Dendritic cell treated with granulocyte-macrophage colony-stimulating factor and Interleukin-4, amounts not matched to agents 40 ng/mL and 50 ng/mL, for 4 days (primary cell): ENCODE measurements around the gene MAN2A1.

Source experiments
- H3K27ac Mint-ChIP-seq: one replicate; pipeline ENCODE4 v1.8.0; 2022; ENCODE audit warnings: mild to moderate bottlenecking, mixed read lengths
- H3K27me3 Mint-ChIP-seq: one replicate; pipeline ENCODE4 v1.8.0; 2022; ENCODE audit warnings: mild to moderate bottlenecking, mixed read lengths
- H3K36me3 Mint-ChIP-seq: one replicate; pipeline ENCODE4 v1.8.0; 2022; ENCODE audit warnings: low read depth, mixed read lengths
- H3K4me1 Mint-ChIP-seq: one replicate; pipeline ENCODE4 v1.8.0; 2022; ENCODE audit warnings: low read depth, mixed read lengths
- H3K4me3 Mint-ChIP-seq: one replicate; pipeline ENCODE4 v1.8.0; 2022; ENCODE audit warnings: mild to moderate bottlenecking, moderate library complexity, mixed read lengths
- H3K9me3 Mint-ChIP-seq: one replicate; pipeline ENCODE4 v1.8.0; 2022; ENCODE audit warnings: mixed read lengths
- intact Hi-C: fragments of 100-400 bp; cut with micrococcal nuclease; formaldehyde crosslinking; loops from one replicate; pipeline ENCODE4 v1.15.0; 2022

The MAN2A1 gene

DNA sequence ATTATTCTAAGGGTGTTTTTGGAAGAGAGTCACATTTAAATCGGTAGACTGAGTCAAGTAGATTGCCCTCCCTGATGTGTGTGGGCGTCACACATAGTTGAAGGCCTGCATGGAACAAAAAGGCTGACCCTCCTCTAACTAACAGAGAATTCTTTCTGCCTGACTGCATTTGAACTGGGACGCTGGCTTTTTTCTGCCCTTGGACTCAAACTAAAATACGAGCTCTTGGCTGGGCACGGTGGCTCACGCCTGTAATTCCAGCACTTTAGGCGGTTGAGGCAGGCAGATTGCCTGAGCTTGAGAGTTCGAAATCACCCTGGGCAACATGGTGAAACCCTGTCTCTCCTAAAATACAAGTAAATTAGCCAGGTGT is 209.4 kb downstream of the MAN2A1 start:
- Mint-ChIP-seq H3K27me3 (no peaks in the 10 kb centered on the region), H3K27ac (no peak overlapping the region), H3K36me3 (no peaks in the 10 kb centered on the region), H3K4me3 (no peak overlapping the region), H3K9me3 (no peaks in the 10 kb centered on the region), H3K4me1 (no peaks in the 10 kb centered on the region)
- intact Hi-C loops, result no loop called here

- Mint-ChIP-seq H3K27ac (no peak overlapping the region), H3K4me1 (no peaks in the 10 kb centered on the region), H3K9me3 (no peaks in the 10 kb centered on the region), H3K4me3 (no peak overlapping the region), H3K36me3 (no peaks in the 10 kb centered on the region), H3K27me3 (no peaks in the 10 kb centered on the region)
- intact Hi-C loops, result no loop called here
Measured at GRCh38 chr5:109900461-109900860, 210.7 kb downstream of the MAN2A1 start.

- no peaks in the 10 kb centered on the region for H3K36me3 Mint-ChIP-seq
- no peaks in the 10 kb centered on the region for H3K9me3 Mint-ChIP-seq
- no peaks in the 10 kb centered on the region for H3K4me1 Mint-ChIP-seq
- intact Hi-C loops, result no loop called here
- H3K27ac Mint-ChIP-seq, result no peak overlapping the region
- H3K27me3 Mint-ChIP-seq, result no peaks in the 10 kb centered on the region
- no peak overlapping the region for H3K4me3 Mint-ChIP-seq
Measured at GRCh38 chr5:109900911-109901627, 211.3 kb downstream of the MAN2A1 start.

DNA sequence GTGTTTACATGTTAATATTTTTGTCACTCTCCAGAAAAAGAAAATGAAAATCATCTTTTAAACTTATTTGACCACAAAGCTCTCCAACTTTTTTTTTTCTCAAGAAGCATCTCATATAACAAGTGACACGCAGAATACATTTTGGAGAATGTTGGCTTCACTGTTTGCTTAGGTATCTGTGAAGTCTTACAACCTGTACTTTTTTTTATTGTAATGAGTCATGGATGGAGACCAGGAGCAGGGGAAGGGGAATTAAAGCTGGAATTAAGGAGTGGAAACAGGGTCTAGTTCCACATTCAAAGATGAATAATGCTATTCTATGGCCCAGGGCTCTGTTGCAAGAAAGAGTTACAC is 211.9 kb downstream of the MAN2A1 start:
- intact Hi-C loops, result no loop called here
- H3K27ac Mint-ChIP-seq, result no peak overlapping the region
- H3K36me3 Mint-ChIP-seq, result no peaks in the 10 kb centered on the region
- no peaks in the 10 kb centered on the region for H3K27me3 Mint-ChIP-seq
- no peaks in the 10 kb centered on the region for H3K9me3 Mint-ChIP-seq
- H3K4me3 Mint-ChIP-seq, result no peak overlapping the region
- no peaks in the 10 kb centered on the region for H3K4me1 Mint-ChIP-seq

- H3K9me3 Mint-ChIP-seq, result no peaks in the 10 kb centered on the region
- no peak overlapping the region for H3K4me3 Mint-ChIP-seq
- H3K36me3 Mint-ChIP-seq, result no peaks in the 10 kb centered on the region
- intact Hi-C loops, result no loop called here
- H3K4me1 Mint-ChIP-seq, result no peaks in the 10 kb centered on the region
- H3K27ac Mint-ChIP-seq, result no peak overlapping the region
- H3K27me3 Mint-ChIP-seq, result no peaks in the 10 kb centered on the region
Measured at GRCh38 chr5:109903061-109903460, 213.3 kb downstream of the MAN2A1 start.

DNA sequence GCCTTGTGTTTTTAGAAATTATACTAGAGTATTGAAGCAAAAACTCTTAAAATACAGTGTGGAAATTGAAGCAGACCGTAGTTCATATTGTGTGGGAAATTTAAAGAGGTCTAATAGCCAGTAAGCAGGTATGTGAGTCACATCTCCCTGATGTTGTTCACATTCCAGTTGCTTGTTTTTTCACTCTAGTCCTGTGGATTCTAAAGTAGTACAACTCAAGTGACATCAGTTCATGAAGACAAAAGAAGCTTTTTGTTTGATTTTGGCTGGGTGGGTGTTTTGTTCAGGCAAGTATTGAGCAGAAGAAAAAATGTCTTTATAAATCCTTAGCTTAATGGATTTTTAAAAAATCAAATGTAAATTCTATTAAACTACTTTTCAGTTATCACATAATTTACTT is 216.2 kb downstream of the MAN2A1 start:
- Mint-ChIP-seq H3K9me3 (no peaks in the 10 kb centered on the region), H3K36me3 (no peaks in the 10 kb centered on the region), H3K4me1 (no peaks in the 10 kb centered on the region), H3K27me3 (no peaks in the 10 kb centered on the region), H3K27ac (no peak overlapping the region), H3K4me3 (no peak overlapping the region)
- intact Hi-C loops, result no loop called here

GRCh38 chr5:109907189-109907588 is 217.5 kb downstream of the MAN2A1 start:
- H3K27ac Mint-ChIP-seq, result no peak overlapping the region
- H3K36me3 Mint-ChIP-seq, result no peaks in the 10 kb centered on the region
- intact Hi-C loops, result no loop called here
- H3K4me1 Mint-ChIP-seq, result no peaks in the 10 kb centered on the region
- H3K9me3 Mint-ChIP-seq, result no peaks in the 10 kb centered on the region
- H3K27me3 Mint-ChIP-seq, result no peaks in the 10 kb centered on the region
- H3K4me3 Mint-ChIP-seq, result no peak overlapping the region

DNA sequence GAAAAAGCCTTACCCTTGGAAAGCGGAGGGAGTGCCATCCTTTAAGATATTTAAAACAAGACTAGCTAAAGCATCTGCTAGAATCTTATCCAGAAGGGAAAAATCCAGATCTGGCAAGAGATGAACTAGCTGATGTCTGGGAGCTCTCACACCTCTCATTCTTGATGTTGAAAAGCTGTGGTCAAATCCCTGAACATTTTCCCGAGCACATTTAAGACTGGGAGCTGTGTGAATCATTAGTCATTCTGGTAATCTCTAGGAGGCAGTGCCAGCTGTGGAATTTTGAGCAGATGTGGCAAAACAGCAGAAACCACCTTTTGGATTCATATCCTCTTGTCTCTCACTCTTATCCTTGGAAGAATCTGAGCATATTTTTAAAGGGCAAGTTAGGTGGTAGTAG is 218.0 kb downstream of the MAN2A1 start:
- H3K4me3 Mint-ChIP-seq, result no peak overlapping the region
- no peaks in the 10 kb centered on the region for H3K36me3 Mint-ChIP-seq
- intact Hi-C loops, result no loop called here
- H3K27ac Mint-ChIP-seq, result no peak overlapping the region
- no peaks in the 10 kb centered on the region for H3K27me3 Mint-ChIP-seq
- no peaks in the 10 kb centered on the region for H3K9me3 Mint-ChIP-seq
- no peaks in the 10 kb centered on the region for H3K4me1 Mint-ChIP-seq

DNA sequence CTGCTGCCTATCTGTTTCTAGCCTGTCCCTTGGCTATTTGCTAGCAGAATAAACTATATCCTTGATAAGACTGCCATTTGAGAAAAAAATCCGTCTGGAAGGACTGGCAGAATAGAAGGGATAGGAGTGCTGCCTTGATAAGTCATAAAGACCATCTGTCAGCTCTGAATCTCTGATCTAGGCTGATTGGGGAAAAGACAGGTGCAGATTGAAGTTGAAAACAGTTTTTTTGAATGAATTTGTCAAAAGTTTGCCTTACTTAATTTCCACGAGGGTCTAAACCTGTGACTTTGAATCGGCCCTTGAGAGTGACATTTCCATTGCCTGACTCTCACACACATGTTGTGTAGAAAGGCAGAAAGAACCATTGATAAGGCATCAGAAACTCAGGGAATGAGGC is 218.6 kb downstream of the MAN2A1 start:
- Mint-ChIP-seq H3K9me3 (no peaks in the 10 kb centered on the region), H3K27ac (no peak overlapping the region), H3K4me1 (no peaks in the 10 kb centered on the region), H3K27me3 (no peaks in the 10 kb centered on the region), H3K4me3 (no peak overlapping the region), H3K36me3 (no peaks in the 10 kb centered on the region)
- intact Hi-C loops, result no loop called here

DNA sequence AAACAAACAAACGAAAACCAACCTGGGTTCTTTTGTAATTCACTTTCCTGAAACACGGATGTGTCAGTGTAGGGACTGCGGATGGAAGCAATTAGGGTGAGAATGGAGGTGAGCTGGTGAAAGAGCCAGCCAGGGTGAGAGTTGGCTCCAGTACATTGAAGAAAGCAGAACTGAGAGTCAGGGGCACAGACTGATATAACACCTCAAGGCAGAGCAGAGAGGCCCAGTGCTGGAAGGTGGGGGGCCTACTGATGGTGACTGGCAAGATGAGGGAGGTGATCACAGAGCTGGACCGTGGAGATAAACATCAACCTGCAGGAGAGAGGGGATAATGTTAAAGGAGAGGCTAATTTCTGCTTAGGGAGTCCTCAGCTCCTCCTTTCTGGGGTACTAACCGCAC is 221.1 kb downstream of the MAN2A1 start:
- Mint-ChIP-seq H3K27ac (no peak overlapping the region), H3K4me1 (no peaks in the 10 kb centered on the region), H3K9me3 (no peaks in the 10 kb centered on the region), H3K4me3 (no peak overlapping the region), H3K27me3 (no peaks in the 10 kb centered on the region), H3K36me3 (no peaks in the 10 kb centered on the region)
- intact Hi-C loops, result no loop called here

- H3K27me3 Mint-ChIP-seq, result no peaks in the 10 kb centered on the region
- H3K36me3 Mint-ChIP-seq, result no peaks in the 10 kb centered on the region
- H3K4me3 Mint-ChIP-seq, result no peak overlapping the region
- no peaks in the 10 kb centered on the region for H3K9me3 Mint-ChIP-seq
- intact Hi-C loops, result no loop called here
- no peaks in the 10 kb centered on the region for H3K4me1 Mint-ChIP-seq
- no peak overlapping the region for H3K27ac Mint-ChIP-seq
Measured at GRCh38 chr5:109911731-109912130, 222.0 kb downstream of the MAN2A1 start.

GRCh38 chr5:109914906-109915305 is 225.2 kb downstream of the MAN2A1 start:
- intact Hi-C loops, result no loop called here
- Mint-ChIP-seq H3K36me3 (no peaks in the 10 kb centered on the region), H3K4me1 (no peaks in the 10 kb centered on the region), H3K9me3 (no peaks in the 10 kb centered on the region), H3K4me3 (no peak overlapping the region), H3K27ac (no peak overlapping the region), H3K27me3 (no peaks in the 10 kb centered on the region)

DNA sequence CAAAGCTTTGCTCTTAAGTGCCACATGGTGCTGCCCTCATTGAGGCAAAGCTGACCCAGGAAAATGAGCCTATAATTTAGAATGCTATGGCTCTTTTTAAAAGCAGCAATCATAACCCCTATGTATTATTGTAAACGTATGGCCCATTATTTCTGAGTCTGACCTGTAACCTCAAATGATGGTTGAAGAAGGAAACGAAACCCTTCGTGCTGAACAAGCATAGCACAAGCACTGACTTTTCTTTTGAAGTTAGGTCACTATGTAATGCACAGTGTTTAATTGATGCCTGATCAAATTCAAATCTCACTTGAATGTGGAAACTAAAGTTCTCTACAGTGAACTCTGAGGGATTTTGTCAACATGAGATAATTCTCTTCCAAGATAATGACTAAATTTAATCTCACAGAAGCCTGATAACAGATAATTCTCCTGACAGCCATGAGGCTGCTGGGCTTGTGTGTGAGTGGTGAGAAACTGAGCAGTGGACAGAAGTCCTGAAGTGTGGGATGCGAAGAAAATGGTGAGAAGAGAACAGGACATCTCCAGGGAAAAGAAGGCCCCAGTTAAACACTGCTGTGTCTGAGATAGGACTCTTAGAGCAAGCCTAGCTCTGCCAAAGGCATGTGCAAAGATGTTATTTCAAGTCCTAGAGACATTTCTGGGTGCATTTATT is 226.9 kb downstream of the MAN2A1 start:
- H3K4me3 Mint-ChIP-seq, result no peak overlapping the region
- no peaks in the 10 kb centered on the region for H3K4me1 Mint-ChIP-seq
- no peaks in the 10 kb centered on the region for H3K36me3 Mint-ChIP-seq
- H3K27me3 Mint-ChIP-seq, result no peaks in the 10 kb centered on the region
- intact Hi-C loops, result no loop called here
- no peaks in the 10 kb centered on the region for H3K9me3 Mint-ChIP-seq
- H3K27ac Mint-ChIP-seq, result no peak overlapping the region
